Measurements from ENCODE around the gene ITGA3. TPM values are rescaled to one million over a fixed set of nuclear protein-coding genes. Genes with fewer than 3 reads are reported as not detected.

ITGA3 gene
- polyA plus RNA-seq, 2 of the 4 experiments (the other 2 are of a cell fraction) = 141 to 268 TPM

GRCh38 chr17:50034498-50035364, 21.2 kb upstream of the ITGA3 start:
- Histone ChIP-seq H3K4me1 (peaks cover 49% of the 10 kb centered on the region), H3K9me3 (no peaks in the 10 kb centered on the region), H3K4me3 (no peak overlapping the region), H3K4me2 (no peak overlapping the region), H3K27ac (peak overlapping the region; percentile 82 to 88; a peak in 5 of 6 replicates)
- FAIRE-seq (no peak), DNase-seq (ENCODE audit: low read depth in 1 of 2, low spot score in 1 of 2) (no peak), ATAC-seq (no peak)
- TF ChIP-seq, protein P1, sequence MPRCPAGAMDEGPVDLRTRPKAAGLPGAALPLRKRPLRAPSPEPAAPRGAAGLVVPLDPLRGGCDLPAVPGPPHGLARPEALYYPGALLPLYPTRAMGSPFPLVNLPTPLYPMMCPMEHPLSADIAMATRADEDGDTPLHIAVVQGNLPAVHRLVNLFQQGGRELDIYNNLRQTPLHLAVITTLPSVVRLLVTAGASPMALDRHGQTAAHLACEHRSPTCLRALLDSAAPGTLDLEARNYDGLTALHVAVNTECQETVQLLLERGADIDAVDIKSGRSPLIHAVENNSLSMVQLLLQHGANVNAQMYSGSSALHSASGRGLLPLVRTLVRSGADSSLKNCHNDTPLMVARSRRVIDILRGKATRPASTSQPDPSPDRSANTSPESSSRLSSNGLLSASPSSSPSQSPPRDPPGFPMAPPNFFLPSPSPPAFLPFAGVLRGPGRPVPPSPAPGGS (IDR thresholded peaks at IDR 0.05) = no peak
- TF ChIP-seq PHF8 (IDR thresholded peaks at IDR 0.05; ENCODE audit: borderline replicate concordance, low read depth) (no peak), CBX8 (IDR thresholded peaks at IDR 0.05) (no peak), HDAC2 (IDR thresholded peaks at IDR 0.05) (no peak), ELK1 (IDR thresholded peaks at IDR 0.05; ENCODE audit: low read depth, low read length) (no peak), CBX2 (IDR thresholded peaks at IDR 0.05; ENCODE audit: borderline replicate concordance, low read depth) (no peak), HOXA7 (CRISPR knock-in tag; IDR thresholded peaks at IDR 0.05) (no peak), POLR2A (IDR thresholded peaks at IDR 0.05; ENCODE audit: low read length) (no peak), TFCP2L1 (CRISPR knock-in tag; IDR thresholded peaks at IDR 0.05) (no peak), CHD2 (IDR thresholded peaks at IDR 0.05; ENCODE audit: low read length, partially characterized antibody) (no peak), USF2 (IDR thresholded peaks at IDR 0.05) (no peak), ATOH8 (CRISPR knock-in tag; IDR thresholded peaks at IDR 0.05; ENCODE audit: low read depth) (no peak), ZSCAN20 (CRISPR knock-in tag; IDR thresholded peaks at IDR 0.05) (no peak)
- TF ChIP-seq, protein P2, sequence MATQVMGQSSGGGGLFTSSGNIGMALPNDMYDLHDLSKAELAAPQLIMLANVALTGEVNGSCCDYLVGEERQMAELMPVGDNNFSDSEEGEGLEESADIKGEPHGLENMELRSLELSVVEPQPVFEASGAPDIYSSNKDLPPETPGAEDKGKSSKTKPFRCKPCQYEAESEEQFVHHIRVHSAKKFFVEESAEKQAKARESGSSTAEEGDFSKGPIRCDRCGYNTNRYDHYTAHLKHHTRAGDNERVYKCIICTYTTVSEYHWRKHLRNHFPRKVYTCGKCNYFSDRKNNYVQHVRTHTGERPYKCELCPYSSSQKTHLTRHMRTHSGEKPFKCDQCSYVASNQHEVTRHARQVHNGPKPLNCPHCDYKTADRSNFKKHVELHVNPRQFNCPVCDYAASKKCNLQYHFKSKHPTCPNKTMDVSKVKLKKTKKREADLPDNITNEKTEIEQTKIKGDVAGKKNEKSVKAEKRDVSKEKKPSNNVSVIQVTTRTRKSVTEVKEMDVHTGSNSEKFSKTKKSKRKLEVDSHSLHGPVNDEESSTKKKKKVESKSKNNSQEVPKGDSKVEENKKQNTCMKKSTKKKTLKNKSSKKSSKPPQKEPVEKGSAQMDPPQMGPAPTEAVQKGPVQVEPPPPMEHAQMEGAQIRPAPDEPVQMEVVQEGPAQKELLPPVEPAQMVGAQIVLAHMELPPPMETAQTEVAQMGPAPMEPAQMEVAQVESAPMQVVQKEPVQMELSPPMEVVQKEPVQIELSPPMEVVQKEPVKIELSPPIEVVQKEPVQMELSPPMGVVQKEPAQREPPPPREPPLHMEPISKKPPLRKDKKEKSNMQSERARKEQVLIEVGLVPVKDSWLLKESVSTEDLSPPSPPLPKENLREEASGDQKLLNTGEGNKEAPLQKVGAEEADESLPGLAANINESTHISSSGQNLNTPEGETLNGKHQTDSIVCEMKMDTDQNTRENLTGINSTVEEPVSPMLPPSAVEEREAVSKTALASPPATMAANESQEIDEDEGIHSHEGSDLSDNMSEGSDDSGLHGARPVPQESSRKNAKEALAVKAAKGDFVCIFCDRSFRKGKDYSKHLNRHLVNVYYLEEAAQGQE (IDR thresholded peaks at IDR 0.05) = no peak
- ChIA-PET CTCF (interaction anchor here (0.8 to 7.0 kb wide), 12 partner anchors 7 to 165 kb away, joined by 3 to 92 read pairs (median 5); partner anchors contain the start of gene ITGA3), POLR2A (interaction anchor here (1.4 to 3.0 kb wide), 2 partner anchors 19 to 22 kb away, joined by 4 to 13 read pairs; partner anchors contain the start of gene ITGA3)
- 86% methylated on average over 16 of the region's 16 CpGs for WGBS (ENCODE audit: missing lambda C conversion rate)

GRCh38 chr17:50035421-50035879, 20.5 kb upstream of the ITGA3 start:
- no peak for FAIRE-seq
- peak overlapping the region; percentile 67 for H3K4me2 ChIP-seq
- 76% methylated on average over 5 of the region's 5 CpGs for WGBS (ENCODE audit: missing lambda C conversion rate)
- H3K4me3 ChIP-seq = no peak overlapping the region
- TF ChIP-seq, protein P1 (IDR thresholded peaks at IDR 0.05) = no peak
- TF ChIP-seq CEBPB (IDR thresholded peaks at IDR 0.05) = peak; percentile 40 to 69; a peak in 2 of 4 replicates
- H3K4me1 ChIP-seq = peaks cover 43% of the 10 kb centered on the region
- DNase-seq (ENCODE audit: low read depth in 1 of 2, low spot score in 1 of 2) = no peak
- POLR2A ChIA-PET = interaction anchor here (1.3 to 3.0 kb wide), 2 partner anchors 8 to 21 kb away, joined by 3 to 13 read pairs; partner anchors contain the start of gene ITGA3
- ATAC-seq = peak; percentile 18 to 45; a peak in 4 of 6 replicates
- no peaks in the 10 kb centered on the region for H3K9me3 ChIP-seq
- peak overlapping the region; percentile 82 to 88 for H3K27ac ChIP-seq
- CTCF ChIA-PET = interaction anchor here (1.1 to 7.0 kb wide), 10 partner anchors 7 to 165 kb away, joined by 3 to 92 read pairs (median 6); partner anchors contain the start of gene ITGA3

Measured in A549 (cell line).